Embryonic facial prominence (tissue), 1 donor: ENCODE data around the gene NMD3.
"Not testable (repeated sequence)": the region's sequence is repeated elsewhere in the genome, so short reads cannot be mapped to it uniquely, and the experiment has no call there.

Experiments
- DNase-seq: peaks from one replicate; pipeline ENCODE4 v3.0.0-alpha.2; 2016; ENCODE audit errors: extremely low spot score

Gene NMD3

GRCh38 chr3:161282387-161282786, 61.3 kb downstream of the NMD3 start:
- not testable (repeated sequence) for DNase-seq

- no peak for DNase-seq
These were observed 63.9 kb downstream of the NMD3 start for GRCh38 chr3:161284989-161285388.

- DNase-seq, result no peak
These were observed 68.1 kb downstream of the NMD3 start for GRCh38 chr3:161289174-161289573.

- no peak for DNase-seq
These were observed 70.2 kb downstream of the NMD3 start for GRCh38 chr3:161291191-161291901.

GRCh38 chr3:161293381-161293780, 72.3 kb downstream of the NMD3 start:
- DNase-seq, result no peak

GRCh38 chr3:161295325-161295724, 74.2 kb downstream of the NMD3 start:
- DNase-seq, result no peak

GRCh38 chr3:161296814-161297213, 75.7 kb downstream of the NMD3 start:
- no peak for DNase-seq
